ENCODE measurements around the gene NIPBL.

The NIPBL gene

GRCh38 chr5:37103302-37103701 lies 226.7 kb downstream of the NIPBL start:
- no peak overlapping the region for H3K9ac ChIP-seq (ENCODE audit: low read length)
- H3K27ac ChIP-seq (ENCODE audit: low read depth, low read length) = no peak overlapping the region
- no peak overlapping the region for H3K4me3 ChIP-seq (ENCODE audit: low read length)
- no peaks in the 10 kb centered on the region for H3K27me3 ChIP-seq (ENCODE audit: control insufficient read depth, insufficient read depth, low read length)
- no peaks in the 10 kb centered on the region for H3K36me3 ChIP-seq (ENCODE audit: control insufficient read depth, insufficient read depth, low read length)
- no peaks in the 10 kb centered on the region for H3K4me1 ChIP-seq (ENCODE audit: control insufficient read depth, insufficient read depth, low read length)

- H3K4me3 ChIP-seq (ENCODE audit: low read length) = no peak overlapping the region
- H3K36me3 ChIP-seq (ENCODE audit: control insufficient read depth, insufficient read depth, low read length) = peaks cover 5% of the 10 kb centered on the region
- no peaks in the 10 kb centered on the region for H3K27me3 ChIP-seq (ENCODE audit: control insufficient read depth, insufficient read depth, low read length)
- H3K27ac ChIP-seq (ENCODE audit: low read depth, low read length) = no peak overlapping the region
- no peak overlapping the region for H3K9ac ChIP-seq (ENCODE audit: low read length)
- no peaks in the 10 kb centered on the region for H3K4me1 ChIP-seq (ENCODE audit: control insufficient read depth, insufficient read depth, low read length)
Measured at GRCh38 chr5:37109338-37109737, 232.8 kb downstream of the NIPBL start.

- Histone ChIP-seq H3K36me3 (ENCODE audit: control insufficient read depth, insufficient read depth, low read length) (peaks cover 5% of the 10 kb centered on the region), H3K27me3 (ENCODE audit: control insufficient read depth, insufficient read depth, low read length) (no peaks in the 10 kb centered on the region), H3K4me1 (ENCODE audit: control insufficient read depth, insufficient read depth, low read length) (no peaks in the 10 kb centered on the region), H3K4me3 (ENCODE audit: low read length) (no peak overlapping the region), H3K9ac (ENCODE audit: low read length) (no peak overlapping the region), H3K27ac (ENCODE audit: low read depth, low read length) (no peak overlapping the region)
Measured at GRCh38 chr5:37110135-37110534, 233.6 kb downstream of the NIPBL start.

GRCh38 chr5:37111426-37112382 lies 235.1 kb downstream of the NIPBL start:
- Histone ChIP-seq H3K27me3 (ENCODE audit: control insufficient read depth, insufficient read depth, low read length) (no peaks in the 10 kb centered on the region), H3K9ac (ENCODE audit: low read length) (no peak overlapping the region), H3K4me1 (ENCODE audit: control insufficient read depth, insufficient read depth, low read length) (no peaks in the 10 kb centered on the region), H3K27ac (ENCODE audit: low read depth, low read length) (no peak overlapping the region), H3K36me3 (ENCODE audit: control insufficient read depth, insufficient read depth, low read length) (peaks cover 5% of the 10 kb centered on the region), H3K4me3 (ENCODE audit: low read length) (no peak overlapping the region)

GRCh38 chr5:37112383-37112991 lies 235.9 kb downstream of the NIPBL start:
- no peak overlapping the region for H3K9ac ChIP-seq (ENCODE audit: low read length)
- H3K4me3 ChIP-seq (ENCODE audit: low read length) = no peak overlapping the region
- no peak overlapping the region for H3K27ac ChIP-seq (ENCODE audit: low read depth, low read length)
- peaks cover 5% of the 10 kb centered on the region for H3K36me3 ChIP-seq (ENCODE audit: control insufficient read depth, insufficient read depth, low read length)
- no peaks in the 10 kb centered on the region for H3K4me1 ChIP-seq (ENCODE audit: control insufficient read depth, insufficient read depth, low read length)
- no peaks in the 10 kb centered on the region for H3K27me3 ChIP-seq (ENCODE audit: control insufficient read depth, insufficient read depth, low read length)
